Measurements from ENCODE around the gene EVPL. TPM values are rescaled to one million over a fixed set of nuclear protein-coding genes. Genes with fewer than 3 reads are reported as not detected.
"Not testable (repeated sequence)": the region's sequence is repeated elsewhere in the genome, so short reads cannot be mapped to it uniquely, and the experiment has no call there.

The EVPL gene
- total and polyA plus RNA-seq, 4 experiments from 2014 or later = not detected

DNA sequence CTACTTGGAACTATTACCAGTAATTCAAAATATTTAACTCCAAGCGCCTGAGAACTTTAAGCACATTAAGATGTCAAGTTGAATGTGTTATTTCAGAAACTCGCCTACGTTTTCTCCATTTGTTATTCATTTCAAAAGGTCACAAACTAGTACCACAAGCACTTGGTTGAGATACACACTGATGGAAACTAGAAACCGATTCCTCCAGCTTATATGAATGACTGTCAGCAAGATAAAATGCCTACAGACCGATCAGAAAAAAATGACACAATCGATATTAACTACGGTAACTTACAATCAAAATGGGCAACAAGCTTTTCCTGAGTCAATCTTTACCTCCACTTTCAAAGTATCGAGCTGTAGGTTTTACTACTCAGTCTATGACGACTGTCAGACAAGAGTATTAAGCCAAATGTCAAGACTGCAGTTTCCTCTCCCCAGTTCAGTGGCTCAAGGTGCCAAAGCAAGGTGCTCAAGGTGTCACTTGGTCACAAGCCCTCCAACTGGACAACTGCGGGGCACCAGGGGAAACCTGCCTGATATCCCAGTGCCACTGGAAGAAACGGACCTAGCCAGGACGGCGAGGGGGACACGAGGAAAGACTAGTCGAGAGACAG, 44.5 kb upstream of the EVPL start:
- H3K4me3 Mint-ChIP-seq = peak overlapping the region; percentile 95 to 98 (median 97)
- peak in 3 of 5 donors; percentile 14 to 29 (median 17) for DNase-seq
- H3K9me3 ChIP-seq (ENCODE audit: control insufficient read depth in 1 of 2, low read length in 2 of 2) = no peaks in the 10 kb centered on the region
- ChIA-PET CTCF (ENCODE audit: partially characterized antibody) (interaction anchor here (0.9 to 2.1 kb wide), 3 partner anchors 11 to 208 kb away, joined by 3 to 5 read pairs (median 3); no protein-coding TSS in a partner anchor), POLR2A (ENCODE audit: partially characterized antibody) (interaction anchor here (0.6 to 1.8 kb wide), 8 partner anchors 8 to 282 kb away, joined by 3 to 7 read pairs (median 4); partner anchors contain the start of genes EXOC7, FOXJ1 and PRPSAP1)
- H3K27me3 Mint-ChIP-seq = peaks cover 14 to 18% of the 10 kb centered on the region in 2 donors
- peak overlapping the region; percentile 89 to 98 (median 97) for H3K27ac Mint-ChIP-seq
- intact Hi-C loops (cut with micrococcal nuclease) = loop anchor here (1.0 to 2.0 kb wide), 3 partner anchors 32 to 282 kb away; partner anchors contain the start of genes EXOC7 and PRPSAP1
- peaks cover 26 to 56% (median 43%) of the 10 kb centered on the region in 4 donors for H3K4me1 Mint-ChIP-seq
- peaks cover 19% of the 10 kb centered on the region for H3K27me3 ChIP-seq (ENCODE audit: insufficient read depth, low read length)
- peaks cover 0 to 29% of the 10 kb centered on the region in 2 donors for H3K36me3 Mint-ChIP-seq
- peak overlapping the region; percentile 81 to 97 for H3K4me3 ChIP-seq (ENCODE audit: low read length in 2 of 2)
- peak overlapping the region; percentile 86 for H3K27ac ChIP-seq (ENCODE audit: low read depth, low read length)
- H3K9me3 Mint-ChIP-seq = no peaks in the 10 kb centered on the region
- H3K4me1 ChIP-seq (ENCODE audit: insufficient read depth, low read length) = peaks cover 50% of the 10 kb centered on the region
- H3K36me3 ChIP-seq (ENCODE audit: insufficient read depth, low read length) = peaks cover 17% of the 10 kb centered on the region

DNA sequence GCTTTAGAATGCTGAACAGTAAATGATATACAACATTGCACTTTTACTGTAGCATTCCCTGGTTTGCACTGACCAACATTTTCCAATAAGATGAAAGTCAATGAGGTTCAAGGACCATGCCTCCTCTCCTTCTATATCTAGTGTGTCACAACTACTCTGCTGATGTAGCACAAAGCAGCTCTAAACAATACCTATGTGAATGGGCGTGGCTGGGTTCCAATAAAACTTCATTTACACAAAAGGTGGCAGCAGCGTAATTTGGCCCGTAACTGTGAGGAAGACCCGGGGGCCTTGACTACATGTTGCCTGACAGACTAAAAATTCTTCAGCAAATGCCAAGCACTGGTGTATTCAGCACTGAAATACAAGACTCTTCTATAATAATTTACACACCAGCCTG, 38.7 kb upstream of the EVPL start:
- Mint-ChIP-seq H3K4me1 (peaks cover 23 to 43% (median 30%) of the 10 kb centered on the region in 4 donors), H3K27me3 (no peaks in the 10 kb centered on the region), H3K36me3 (peaks cover 33 to 63% of the 10 kb centered on the region in 2 donors), H3K4me3 (peak overlapping the region in 2 of 8 donors; percentile 1 to 35), H3K27ac (peak overlapping the region in 6 of 7 donors; percentile 5 to 90 (median 76)), H3K9me3 (no peaks in the 10 kb centered on the region)
- H3K27ac ChIP-seq (ENCODE audit: low read depth, low read length) = no peak overlapping the region
- no peaks in the 10 kb centered on the region for H3K9me3 ChIP-seq (ENCODE audit: control insufficient read depth in 1 of 2, low read length in 2 of 2)
- POLR2A ChIA-PET (ENCODE audit: partially characterized antibody) = interaction anchor here (1.1 kb wide), 1 partner anchor 14 kb away, joined by 3 read pairs; no protein-coding TSS in a partner anchor
- H3K27me3 ChIP-seq (ENCODE audit: insufficient read depth, low read length) = no peaks in the 10 kb centered on the region
- DNase-seq = no peak
- peaks cover 25% of the 10 kb centered on the region for H3K4me1 ChIP-seq (ENCODE audit: insufficient read depth, low read length)
- intact Hi-C loops (cut with micrococcal nuclease) = loop anchor here (2.0 kb wide), 1 partner anchor 17 kb away; no protein-coding TSS in a partner anchor
- CTCF ChIA-PET (ENCODE audit: partially characterized antibody) = interaction anchor here (1.2 to 4.7 kb wide), 3 partner anchors 15 to 213 kb away, joined by 3 to 25 read pairs (median 10); no protein-coding TSS in a partner anchor
- no peak overlapping the region for H3K4me3 ChIP-seq (ENCODE audit: low read length in 2 of 2)
- peaks cover 59% of the 10 kb centered on the region for H3K36me3 ChIP-seq (ENCODE audit: insufficient read depth, low read length)

DNA sequence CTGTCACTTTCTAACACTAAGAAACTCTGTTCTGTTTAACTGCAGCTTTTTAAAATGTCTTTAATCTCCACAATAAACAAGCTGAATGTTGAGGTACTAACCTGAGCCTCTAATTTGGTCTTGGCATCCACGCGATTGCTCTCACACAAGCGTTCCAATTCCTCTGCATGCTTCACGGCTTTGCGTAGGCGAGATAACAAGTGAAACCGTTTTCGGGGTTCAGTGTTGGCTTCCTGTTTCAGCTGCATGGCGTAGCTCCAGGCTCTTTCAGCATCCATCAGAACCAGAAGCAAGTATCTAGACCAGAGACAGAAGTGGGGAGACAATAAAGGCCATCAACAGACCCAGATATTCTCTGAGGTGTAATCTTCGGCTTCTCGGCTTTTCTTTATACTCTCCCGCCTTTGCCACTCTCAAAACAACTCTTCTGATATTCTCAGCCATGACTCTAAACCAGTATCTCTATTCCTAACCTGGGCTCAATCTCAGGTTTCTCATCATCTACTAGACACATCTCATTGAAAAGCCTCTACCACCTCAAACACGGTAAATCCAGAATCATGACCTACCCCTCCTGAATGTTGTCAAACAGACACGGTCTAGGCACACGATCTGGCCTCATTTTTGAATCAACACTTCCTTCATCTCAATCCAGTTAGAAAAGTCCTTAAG, 36.9 kb upstream of the EVPL start:
- Mint-ChIP-seq H3K27ac (peak overlapping the region; percentile 92 to 98 (median 97)), H3K27me3 (no peaks in the 10 kb centered on the region), H3K4me3 (peak overlapping the region; percentile 69 to 92 (median 74)), H3K9me3 (no peaks in the 10 kb centered on the region), H3K4me1 (peaks cover 18 to 34% (median 22%) of the 10 kb centered on the region in 4 donors), H3K36me3 (peaks cover 40 to 69% of the 10 kb centered on the region in 2 donors)
- peak; percentile 50 to 78 (median 61) for DNase-seq
- H3K36me3 ChIP-seq (ENCODE audit: insufficient read depth, low read length) = peaks cover 71% of the 10 kb centered on the region
- ChIA-PET CTCF (ENCODE audit: partially characterized antibody) (interaction anchor here (0.6 to 4.7 kb wide), 16 partner anchors 11 to 1574 kb away, joined by 3 to 25 read pairs (median 3); partner anchors contain the start of gene EXOC7), POLR2A (ENCODE audit: partially characterized antibody) (interaction anchor here (0.6 to 2.1 kb wide), 11 partner anchors 8 to 211 kb away, joined by 3 to 7 read pairs (median 4); partner anchors contain the start of genes EXOC7, SRP68 and ZACN)
- intact Hi-C loops (cut with micrococcal nuclease) = loop anchor here (2.0 kb wide), 1 partner anchor 15 kb away; no protein-coding TSS in a partner anchor
- no peaks in the 10 kb centered on the region for H3K27me3 ChIP-seq (ENCODE audit: insufficient read depth, low read length)
- H3K4me1 ChIP-seq (ENCODE audit: insufficient read depth, low read length) = peaks cover 16% of the 10 kb centered on the region
- H3K27ac ChIP-seq (ENCODE audit: low read depth, low read length) = peak overlapping the region; percentile 47
- no peak overlapping the region for H3K4me3 ChIP-seq (ENCODE audit: low read length in 2 of 2)
- H3K9me3 ChIP-seq (ENCODE audit: control insufficient read depth in 1 of 2, low read length in 2 of 2) = no peaks in the 10 kb centered on the region

DNA sequence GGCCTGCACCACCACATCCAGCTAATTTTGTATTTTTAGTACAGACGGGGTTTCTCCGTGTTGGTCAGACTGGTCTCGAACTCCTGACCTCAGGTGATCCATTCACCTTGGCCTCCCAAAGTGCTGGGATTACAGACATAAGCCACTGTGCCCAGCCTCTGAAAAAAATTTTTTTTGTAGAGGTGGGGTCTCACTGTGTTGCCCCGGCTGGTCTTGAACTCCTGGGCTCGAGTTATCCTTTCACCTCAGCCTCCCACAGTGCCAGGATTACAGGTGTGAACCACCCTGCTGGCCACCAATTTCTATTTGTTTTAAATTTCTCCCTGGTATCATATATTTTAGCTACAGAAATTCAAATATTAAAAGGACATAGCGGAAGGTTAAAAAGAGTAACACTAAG, 31.2 kb upstream of the EVPL start:
- H3K4me3 ChIP-seq (ENCODE audit: low read length in 2 of 2); H3K4me1 Mint-ChIP-seq; H3K9me3 Mint-ChIP-seq; H3K27me3 Mint-ChIP-seq; H3K4me1 ChIP-seq (ENCODE audit: insufficient read depth, low read length); H3K9me3 ChIP-seq (ENCODE audit: control insufficient read depth in 1 of 2, low read length in 2 of 2); H3K27ac ChIP-seq (ENCODE audit: low read depth, low read length); H3K27me3 ChIP-seq (ENCODE audit: insufficient read depth, low read length); intact Hi-C loops (cut with micrococcal nuclease); DNase-seq; H3K4me3 Mint-ChIP-seq: not testable (repeated sequence)
- Mint-ChIP-seq H3K36me3 (peaks cover 52 to 60% of the 10 kb centered on the region in 2 donors), H3K27ac (peak overlapping the region in 1 of 7 donors; percentile 15)
- peaks cover 71% of the 10 kb centered on the region for H3K36me3 ChIP-seq (ENCODE audit: insufficient read depth, low read length)
- ChIA-PET POLR2A (ENCODE audit: partially characterized antibody) (interaction anchor here (1.1 kb wide), 1 partner anchor 14 kb away, joined by 4 read pairs; the partner anchor contains the start of gene SRP68), CTCF (ENCODE audit: partially characterized antibody) (interaction anchor here (1.1 to 4.1 kb wide), 2 partner anchors 44 to 244 kb away, joined by 3 to 19 read pairs; no protein-coding TSS in a partner anchor)

DNA sequence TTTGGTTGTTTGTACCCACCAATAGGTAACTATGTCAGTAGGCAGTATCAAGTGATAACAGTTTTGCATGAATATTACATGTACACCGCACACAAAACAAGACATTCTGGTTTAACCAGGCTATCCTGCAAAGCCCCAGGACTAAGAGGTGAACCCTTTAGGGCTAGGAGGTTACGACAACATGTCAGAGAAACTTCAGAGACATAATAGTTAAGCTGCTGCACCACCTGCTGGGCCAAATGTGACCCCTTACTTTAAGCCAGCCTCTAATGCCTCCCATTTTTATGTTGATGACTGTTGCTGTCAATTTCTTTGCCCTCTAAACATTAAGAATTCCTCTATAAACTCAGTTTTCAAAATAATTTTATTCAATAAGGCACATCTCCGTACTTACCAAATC, 29.8 kb upstream of the EVPL start:
- Histone ChIP-seq H3K27me3 (ENCODE audit: insufficient read depth, low read length) (no peaks in the 10 kb centered on the region), H3K4me1 (ENCODE audit: insufficient read depth, low read length) (no peaks in the 10 kb centered on the region), H3K27ac (ENCODE audit: low read depth, low read length) (no peak overlapping the region), H3K4me3 (ENCODE audit: low read length in 2 of 2) (no peak overlapping the region), H3K36me3 (ENCODE audit: insufficient read depth, low read length) (peaks cover 67% of the 10 kb centered on the region), H3K9me3 (ENCODE audit: control insufficient read depth in 1 of 2, low read length in 2 of 2) (no peaks in the 10 kb centered on the region)
- no peak overlapping the region for H3K4me3 Mint-ChIP-seq
- H3K4me1 Mint-ChIP-seq = peaks cover 0 to 7% (median 4%) of the 10 kb centered on the region in 4 donors
- no peaks in the 10 kb centered on the region for H3K9me3 Mint-ChIP-seq
- no peak for DNase-seq
- H3K27me3 Mint-ChIP-seq = no peaks in the 10 kb centered on the region
- peaks cover 46 to 61% of the 10 kb centered on the region in 2 donors for H3K36me3 Mint-ChIP-seq
- CTCF ChIA-PET (ENCODE audit: partially characterized antibody) = interaction anchor here (1.5 to 4.1 kb wide), 3 partner anchors 43 to 223 kb away, joined by 3 to 19 read pairs (median 4); partner anchors contain the start of gene MRPL38
- peak overlapping the region in 2 of 7 donors; percentile 58 to 72 for H3K27ac Mint-ChIP-seq
- POLR2A ChIA-PET (ENCODE audit: partially characterized antibody) = no interaction called here
- intact Hi-C loops (cut with micrococcal nuclease) = no loop called here

DNA sequence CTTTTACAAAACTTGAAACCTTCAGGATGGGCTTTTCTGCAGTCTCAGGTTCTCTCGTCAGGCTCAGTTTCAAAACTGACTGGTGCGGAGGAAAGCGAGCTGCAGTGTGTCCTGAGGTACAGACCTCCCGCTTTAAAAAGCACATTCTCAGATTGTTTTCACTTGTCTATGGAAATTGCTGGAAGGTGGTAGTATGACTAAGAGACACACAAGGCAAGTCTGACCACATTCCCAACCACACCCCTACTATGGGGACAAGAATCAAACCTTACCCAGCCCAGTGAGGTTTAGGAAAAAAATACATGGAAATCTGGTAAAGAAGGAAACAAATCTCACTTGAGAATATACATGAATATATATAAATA, 27.0 kb upstream of the EVPL start:
- Mint-ChIP-seq H3K9me3 (no peaks in the 10 kb centered on the region), H3K27ac (peak overlapping the region in 3 of 7 donors; percentile 39 to 53 (median 52)), H3K27me3 (no peaks in the 10 kb centered on the region), H3K36me3 (peaks cover 53 to 68% of the 10 kb centered on the region in 2 donors), H3K4me3 (no peak overlapping the region), H3K4me1 (peaks cover 8 to 19% (median 15%) of the 10 kb centered on the region in 4 donors)
- no peaks in the 10 kb centered on the region for H3K27me3 ChIP-seq (ENCODE audit: insufficient read depth, low read length)
- no peak overlapping the region for H3K27ac ChIP-seq (ENCODE audit: low read depth, low read length)
- peaks cover 72% of the 10 kb centered on the region for H3K36me3 ChIP-seq (ENCODE audit: insufficient read depth, low read length)
- ChIA-PET POLR2A (ENCODE audit: partially characterized antibody) (interaction anchor here (0.9 to 2.7 kb wide), 3 partner anchors 10 to 213 kb away, joined by 3 to 7 read pairs (median 3); no protein-coding TSS in a partner anchor), CTCF (ENCODE audit: partially characterized antibody) (interaction anchor here (2.2 kb wide), 1 partner anchor 40 kb away, joined by 12 read pairs; no protein-coding TSS in a partner anchor)
- peaks cover 3% of the 10 kb centered on the region for H3K4me1 ChIP-seq (ENCODE audit: insufficient read depth, low read length)
- no peaks in the 10 kb centered on the region for H3K9me3 ChIP-seq (ENCODE audit: control insufficient read depth in 1 of 2, low read length in 2 of 2)
- DNase-seq = no peak
- no peak overlapping the region for H3K4me3 ChIP-seq (ENCODE audit: low read length in 2 of 2)
- intact Hi-C loops (cut with micrococcal nuclease) = no loop called here
